ENCODE data around the gene DZIP1L.

The DZIP1L gene

GRCh38 chr3:138070006-138070405, 45.4 kb downstream of the DZIP1L start:
- in situ Hi-C loops (cut with HindIII; ENCODE audit: low sequenced_read_pairs) = no loop called here

GRCh38 chr3:138068579-138069174, 46.7 kb downstream of the DZIP1L start:
- in situ Hi-C loops (cut with HindIII; ENCODE audit: low sequenced_read_pairs) = no loop called here

GRCh38 chr3:138068046-138068445, 47.4 kb downstream of the DZIP1L start:
- in situ Hi-C loops (cut with HindIII; ENCODE audit: low sequenced_read_pairs) = no loop called here

GRCh38 chr3:138066972-138067371, 48.4 kb downstream of the DZIP1L start:
- in situ Hi-C loops (cut with HindIII; ENCODE audit: low sequenced_read_pairs) = no loop called here

- in situ Hi-C loops (cut with HindIII; ENCODE audit: low sequenced_read_pairs) = no loop called here
These were observed 49.0 kb downstream of the DZIP1L start for GRCh38 chr3:138066383-138066782.

GRCh38 chr3:138065949-138066348, 49.5 kb downstream of the DZIP1L start:
- in situ Hi-C loops (cut with HindIII; ENCODE audit: low sequenced_read_pairs) = no loop called here

GRCh38 chr3:138063416-138063815, 52.0 kb downstream of the DZIP1L start:
- in situ Hi-C loops (cut with HindIII; ENCODE audit: low sequenced_read_pairs) = no loop called here

GRCh38 chr3:138062626-138063025, 52.8 kb downstream of the DZIP1L start:
- in situ Hi-C loops (cut with HindIII; ENCODE audit: low sequenced_read_pairs) = no loop called here

GRCh38 chr3:138062037-138062436, 53.4 kb downstream of the DZIP1L start:
- in situ Hi-C loops (cut with HindIII; ENCODE audit: low sequenced_read_pairs) = no loop called here

- in situ Hi-C loops (cut with HindIII; ENCODE audit: low sequenced_read_pairs) = no loop called here
These were observed 54.6 kb downstream of the DZIP1L start for GRCh38 chr3:138060792-138061191.

GRCh38 chr3:138059261-138059660, 56.1 kb downstream of the DZIP1L start:
- in situ Hi-C loops (cut with HindIII; ENCODE audit: low sequenced_read_pairs) = no loop called here

GRCh38 chr3:138057384-138057783, 58.0 kb downstream of the DZIP1L start:
- in situ Hi-C loops (cut with HindIII; ENCODE audit: low sequenced_read_pairs) = no loop called here

GRCh38 chr3:138054057-138054456, 61.4 kb downstream of the DZIP1L start:
- in situ Hi-C loops (cut with HindIII; ENCODE audit: low sequenced_read_pairs) = no loop called here

GRCh38 chr3:138051947-138052802, 63.2 kb downstream of the DZIP1L start:
- in situ Hi-C loops (cut with HindIII; ENCODE audit: low sequenced_read_pairs) = no loop called here

GRCh38 chr3:138049157-138049919, 66.1 kb downstream of the DZIP1L start:
- in situ Hi-C loops (cut with HindIII; ENCODE audit: low sequenced_read_pairs) = no loop called here

- in situ Hi-C loops (cut with HindIII; ENCODE audit: low sequenced_read_pairs) = no loop called here
These were observed 67.7 kb downstream of the DZIP1L start for GRCh38 chr3:138047596-138048158.

- in situ Hi-C loops (cut with HindIII; ENCODE audit: low sequenced_read_pairs) = no loop called here
These were observed 68.5 kb downstream of the DZIP1L start for GRCh38 chr3:138046955-138047354.

GRCh38 chr3:138046085-138046484, 69.3 kb downstream of the DZIP1L start:
- in situ Hi-C loops (cut with HindIII; ENCODE audit: low sequenced_read_pairs) = no loop called here

GRCh38 chr3:138043266-138044029, 72.0 kb downstream of the DZIP1L start:
- in situ Hi-C loops (cut with HindIII; ENCODE audit: low sequenced_read_pairs) = loop anchor here (5.0 kb wide), 1 partner anchor 44 kb away; no protein-coding TSS in a partner anchor

- in situ Hi-C loops (cut with HindIII; ENCODE audit: low sequenced_read_pairs) = loop anchor here (5.0 kb wide), 1 partner anchor 45 kb away; no protein-coding TSS in a partner anchor
These were observed 73.4 kb downstream of the DZIP1L start for GRCh38 chr3:138042043-138042442.

All from endothelial cell of hepatic sinusoid (primary cell).